ENCODE results near the gene KCNJ6.

The KCNJ6 gene

GRCh38 chr21:37562920-37563640 lies 353.2 kb downstream of the KCNJ6 start:
- no peak for DNase-seq

GRCh38 chr21:37561941-37562919 lies 354.0 kb downstream of the KCNJ6 start:
- no peak for DNase-seq

GRCh38 chr21:37561506-37561905 lies 354.8 kb downstream of the KCNJ6 start:
- no peak for DNase-seq

GRCh38 chr21:37560385-37560784 lies 355.9 kb downstream of the KCNJ6 start:
- DNase-seq, result no peak

DNA sequence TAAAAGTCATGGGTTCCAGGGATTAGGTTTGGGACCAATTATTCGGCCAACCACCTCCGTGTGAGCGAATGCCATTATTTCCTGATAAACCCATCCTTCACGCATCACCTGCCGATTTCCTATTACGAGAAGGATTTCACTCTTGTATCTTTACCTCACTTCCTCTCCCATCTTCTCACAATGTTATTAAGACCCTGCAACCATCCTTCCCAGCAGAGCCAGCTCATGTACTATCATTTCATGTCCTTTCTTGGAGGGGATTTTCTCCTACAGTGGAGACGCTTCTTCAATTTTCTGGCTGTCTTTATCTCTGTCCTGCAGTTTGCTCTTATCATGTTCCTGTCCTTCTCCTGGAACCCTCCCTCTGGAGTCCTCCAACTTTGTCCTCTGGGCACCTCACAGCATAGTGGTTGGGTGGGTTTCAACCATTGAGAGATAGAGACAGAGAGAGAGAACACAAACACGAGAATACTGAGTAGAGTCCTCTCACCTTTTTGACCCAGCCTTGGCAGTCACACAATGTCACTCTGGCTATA lies 357.5 kb downstream of the KCNJ6 start:
- DNase-seq, result no peak

Measured in suppressor macrophage treated with lipopolysaccharide for 4 hours (primary cell).